MM.1S (cell line): Measurements from ENCODE around the gene AGXT.

Experiments
- EZH2 ChIP-seq: fragments of 300-600 bp; sonication (generic); optimal IDR thresholded peaks from 2 replicates; pipeline ENCODE3; 2017; ENCODE audit warnings: low read depth, mild to moderate bottlenecking, antibody characterized with exemption, low read length, mixed read lengths
- EZH2phosphoT487 ChIP-seq: fragments of 300-600 bp; sonication (generic); IDR thresholded peaks from 2 replicates; pipeline ENCODE4 v1.6.1; 2018; ENCODE audit warnings: antibody characterized with exemption, low read length
- TF ChIP-seq, protein P1 (sequence below): fragments of 300-600 bp; sonication (generic); IDR thresholded peaks from 2 replicates; pipeline ENCODE4 v1.5.1; 2016; ENCODE audit warnings: antibody characterized with exemption, low read length, mixed read lengths

GRCh38 chr2:240835528-240835927, 33.1 kb upstream of the AGXT start:
- TF ChIP-seq, protein P1, sequence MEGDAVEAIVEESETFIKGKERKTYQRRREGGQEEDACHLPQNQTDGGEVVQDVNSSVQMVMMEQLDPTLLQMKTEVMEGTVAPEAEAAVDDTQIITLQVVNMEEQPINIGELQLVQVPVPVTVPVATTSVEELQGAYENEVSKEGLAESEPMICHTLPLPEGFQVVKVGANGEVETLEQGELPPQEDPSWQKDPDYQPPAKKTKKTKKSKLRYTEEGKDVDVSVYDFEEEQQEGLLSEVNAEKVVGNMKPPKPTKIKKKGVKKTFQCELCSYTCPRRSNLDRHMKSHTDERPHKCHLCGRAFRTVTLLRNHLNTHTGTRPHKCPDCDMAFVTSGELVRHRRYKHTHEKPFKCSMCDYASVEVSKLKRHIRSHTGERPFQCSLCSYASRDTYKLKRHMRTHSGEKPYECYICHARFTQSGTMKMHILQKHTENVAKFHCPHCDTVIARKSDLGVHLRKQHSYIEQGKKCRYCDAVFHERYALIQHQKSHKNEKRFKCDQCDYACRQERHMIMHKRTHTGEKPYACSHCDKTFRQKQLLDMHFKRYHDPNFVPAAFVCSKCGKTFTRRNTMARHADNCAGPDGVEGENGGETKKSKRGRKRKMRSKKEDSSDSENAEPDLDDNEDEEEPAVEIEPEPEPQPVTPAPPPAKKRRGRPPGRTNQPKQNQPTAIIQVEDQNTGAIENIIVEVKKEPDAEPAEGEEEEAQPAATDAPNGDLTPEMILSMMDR = no peak
- TF ChIP-seq EZH2phosphoT487 = no peak
- no peak for TF ChIP-seq EZH2
